Heart left ventricle (tissue), 13 donors: ENCODE measurements around the gene NECAP2.
"Not testable (repeated sequence)": the region's sequence is repeated elsewhere in the genome, so short reads cannot be mapped to it uniquely, and the experiment has no call there.

ENCODE experiments used
- POLR2A ChIP-seq, 2 donors: fragments of 450-650 bp; IDR thresholded peaks; one replicate each; pipeline ENCODE4 v1.6.1; 2017; ENCODE audit warnings: antibody characterized with exemption in 2 of 2, mild to moderate bottlenecking in 2 of 2, moderate library complexity in 2 of 2
- TF ChIP-seq, protein P1 (sequence below), 12 donors: fragments of 200-600 bp; sonication (generic) in 4 of 12; IDR thresholded peaks; one replicate each; pipeline versions ENCODE4 v1.5.0 to v1.8.0; 2018 to 2022; ENCODE audit warnings: antibody characterized with exemption in 12 of 12, mild to moderate bottlenecking in 5 of 12
- donor health status: ischemic (EF 13 %, LVEDD 7.1; RV severe dilation, severe dysfunction).
- donor health status: DM: no; HTN: yes; CAD: no.
- donor health status: DM: no; HTN: no; CAD: no.
- donor health status: ischemic (EF 25% LVEDD 6.9; RV normal size, moderate dysfunction).
- donor health status: ischemic (EF 25% LVEDD 5.7; RV mildly dilated, moderate dysfunction).
- donor health status: ischemic (EF 35%, LVEDD 5.7; RV mildly dilated, moderate dysfunction).
- donor health status: nonischemic (EF 11% LVEDD 7.7; RV severe dilation, severe dysfunction).
- donor health status: DM: yes; HTN: yes; CAD: no.
- donor health status: PGD.
- donor health status: ischemic (EF 29% LVEDD 5.4; RV normal size, mild dysfunction).
- donor health status: nonischemic (EF 23%, LVEDD 6.1; RV moderate dilation, normal function).

DNA sequence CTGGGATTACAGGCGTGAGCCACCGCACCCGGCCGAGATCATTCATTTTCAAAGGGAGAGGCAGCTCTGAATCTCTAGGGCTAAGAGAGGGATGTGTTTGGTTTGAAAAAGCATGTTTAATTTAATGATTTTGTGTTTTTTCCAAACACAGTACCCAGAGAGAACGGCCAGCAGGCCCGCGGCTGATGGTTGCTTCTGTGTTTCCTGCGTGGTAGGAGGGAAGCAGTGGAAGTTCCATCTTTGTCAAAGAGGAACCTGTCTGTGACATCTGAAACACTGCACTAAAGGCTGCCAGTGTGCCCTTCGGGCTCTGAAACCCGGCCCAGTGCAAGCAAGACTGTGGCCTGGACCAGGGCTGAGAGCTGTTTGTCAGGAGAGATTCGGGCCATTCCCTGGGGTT is 59.9 kb downstream of the NECAP2 start:
- TF ChIP-seq, protein P1, sequence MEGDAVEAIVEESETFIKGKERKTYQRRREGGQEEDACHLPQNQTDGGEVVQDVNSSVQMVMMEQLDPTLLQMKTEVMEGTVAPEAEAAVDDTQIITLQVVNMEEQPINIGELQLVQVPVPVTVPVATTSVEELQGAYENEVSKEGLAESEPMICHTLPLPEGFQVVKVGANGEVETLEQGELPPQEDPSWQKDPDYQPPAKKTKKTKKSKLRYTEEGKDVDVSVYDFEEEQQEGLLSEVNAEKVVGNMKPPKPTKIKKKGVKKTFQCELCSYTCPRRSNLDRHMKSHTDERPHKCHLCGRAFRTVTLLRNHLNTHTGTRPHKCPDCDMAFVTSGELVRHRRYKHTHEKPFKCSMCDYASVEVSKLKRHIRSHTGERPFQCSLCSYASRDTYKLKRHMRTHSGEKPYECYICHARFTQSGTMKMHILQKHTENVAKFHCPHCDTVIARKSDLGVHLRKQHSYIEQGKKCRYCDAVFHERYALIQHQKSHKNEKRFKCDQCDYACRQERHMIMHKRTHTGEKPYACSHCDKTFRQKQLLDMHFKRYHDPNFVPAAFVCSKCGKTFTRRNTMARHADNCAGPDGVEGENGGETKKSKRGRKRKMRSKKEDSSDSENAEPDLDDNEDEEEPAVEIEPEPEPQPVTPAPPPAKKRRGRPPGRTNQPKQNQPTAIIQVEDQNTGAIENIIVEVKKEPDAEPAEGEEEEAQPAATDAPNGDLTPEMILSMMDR (IDR thresholded peaks at IDR 0.05) = not testable (repeated sequence)
- not testable (repeated sequence) for TF ChIP-seq POLR2A (IDR thresholded peaks at IDR 0.05)
